Calu3 (cell line): Measurements from ENCODE around the gene COL18A1. TPM values are rescaled to one million over a fixed set of nuclear protein-coding genes. Genes with fewer than 3 reads are reported as not detected.

Experiments
- BruUV-seq: library from RNA; stranded (reverse); fragments of 400-500 nt; replicated peaks from 2 replicates; lab custom pipeline; 2021; lab: Mats Ljungman, UMichigan
- CTCF ChIA-PET: fragments of 300-600 bp; sonication (Branson Sonifier 250); formaldehyde crosslinking; loops from one replicate; lab custom pipeline; 2022; ENCODE audit warnings: antibody characterized with exemption; lab: Charles Lee
- DNase-seq: peaks from one replicate; pipeline ENCODE4 v3.0.0; 2022
- H3K27ac Mint-ChIP-seq: one replicate; pipeline ENCODE4 v1.8.0; 2022; ENCODE audit warnings: mixed read lengths; ENCODE audit not compliant: unreplicated experiment
- H3K27me3 Mint-ChIP-seq: one replicate; pipeline ENCODE4 v1.8.0; 2022; ENCODE audit warnings: mixed read lengths; ENCODE audit not compliant: unreplicated experiment
- H3K36me3 Mint-ChIP-seq: one replicate; pipeline ENCODE4 v1.8.0; 2022; ENCODE audit warnings: mild to moderate bottlenecking, moderate library complexity, mixed read lengths; ENCODE audit not compliant: insufficient read depth, unreplicated experiment
- H3K4me1 Mint-ChIP-seq: one replicate; pipeline ENCODE4 v1.8.0; 2022; ENCODE audit warnings: mild to moderate bottlenecking, low read depth, mixed read lengths; ENCODE audit not compliant: unreplicated experiment
- H3K4me3 Mint-ChIP-seq: one replicate; pipeline ENCODE4 v1.8.0; 2022; ENCODE audit warnings: mild to moderate bottlenecking, low read depth, moderate library complexity, mixed read lengths; ENCODE audit not compliant: unreplicated experiment
- H3K9me3 Mint-ChIP-seq: one replicate; pipeline ENCODE4 v1.8.0; 2022; ENCODE audit warnings: low read depth, mixed read lengths; ENCODE audit not compliant: unreplicated experiment
- CTCF ChIP-seq: fragments of 200-600 bp; IDR thresholded peaks from one replicate; pipeline ENCODE4 v1.8.0; 2022; ENCODE audit warnings: antibody characterized with exemption; ENCODE audit not compliant: unreplicated experiment
- intact Hi-C: fragments of 100-400 bp; cut with micrococcal nuclease; formaldehyde crosslinking; loops from one replicate; pipeline ENCODE4 v1.10.0; 2022; ENCODE audit not compliant: unreplicated experiment
- total RNA-seq: library from RNA; stranded (reverse); gene quantifications from 2 replicates; pipeline ENCODE4 v1.2.3, GENCODE V29; 2022

COL18A1 gene
- total RNA-seq, 1 experiment from 2014 or later: 82.9 TPM

- H3K4me1 Mint-ChIP-seq: no peaks in the 10 kb centered on the region
- no peaks in the 10 kb centered on the region for H3K9me3 Mint-ChIP-seq
- no peak for TF ChIP-seq CTCF
- H3K27me3 Mint-ChIP-seq: no peaks in the 10 kb centered on the region
- no peak overlapping the region for H3K4me3 Mint-ChIP-seq
- intact Hi-C loops: no loop called here
- CTCF ChIA-PET: no interaction called here
- no peak for DNase-seq
- no TSS peak for BruUV-seq
- no peak overlapping the region for H3K27ac Mint-ChIP-seq
- peaks cover 19% of the 10 kb centered on the region for H3K36me3 Mint-ChIP-seq
Measured at GRCh38 chr21:45479691-45480675, 75.0 kb downstream of the COL18A1 start.

GRCh38 chr21:45480701-45481500, 75.9 kb downstream of the COL18A1 start:
- Mint-ChIP-seq H3K4me1 (no peaks in the 10 kb centered on the region), H3K36me3 (peaks cover 19% of the 10 kb centered on the region), H3K27ac (no peak overlapping the region), H3K27me3 (no peaks in the 10 kb centered on the region), H3K9me3 (no peaks in the 10 kb centered on the region), H3K4me3 (no peak overlapping the region)
- no peak for DNase-seq
- intact Hi-C loops: no loop called here
- CTCF ChIA-PET: no interaction called here
- no TSS peak for BruUV-seq
- no peak for TF ChIP-seq CTCF

- peaks cover 14% of the 10 kb centered on the region for H3K36me3 Mint-ChIP-seq
- TF ChIP-seq CTCF: no peak
- H3K4me3 Mint-ChIP-seq: no peak overlapping the region
- BruUV-seq: no TSS peak
- no peak for DNase-seq
- no peak overlapping the region for H3K27ac Mint-ChIP-seq
- no peaks in the 10 kb centered on the region for H3K4me1 Mint-ChIP-seq
- intact Hi-C loops: no loop called here
- no peaks in the 10 kb centered on the region for H3K9me3 Mint-ChIP-seq
- CTCF ChIA-PET: no interaction called here
- H3K27me3 Mint-ChIP-seq: no peaks in the 10 kb centered on the region
Measured at GRCh38 chr21:45481566-45481965, 76.6 kb downstream of the COL18A1 start.

- no peaks in the 10 kb centered on the region for H3K27me3 Mint-ChIP-seq
- no peak for DNase-seq
- H3K27ac Mint-ChIP-seq: no peak overlapping the region
- TF ChIP-seq CTCF: no peak
- peaks cover 8% of the 10 kb centered on the region for H3K36me3 Mint-ChIP-seq
- H3K9me3 Mint-ChIP-seq: no peaks in the 10 kb centered on the region
- intact Hi-C loops: no loop called here
- H3K4me1 Mint-ChIP-seq: no peaks in the 10 kb centered on the region
- no peak overlapping the region for H3K4me3 Mint-ChIP-seq
- BruUV-seq: no TSS peak
- CTCF ChIA-PET: interaction anchor here (1.4 kb wide), 1 partner anchor 11 kb away, joined by 7 read pairs; no protein-coding TSS in a partner anchor
Measured at GRCh38 chr21:45481977-45482898, 77.3 kb downstream of the COL18A1 start.
